GM21576 (cell line): ENCODE results near the gene SKI.
"Not testable (repeated sequence)": the region's sequence is repeated elsewhere in the genome, so short reads cannot be mapped to it uniquely, and the experiment has no call there.

Experiments
- ATAC-seq: cut with Tn5 transposase; IDR thresholded peaks from one replicate; pipeline ENCODE4 v1.9.1; 2021; ENCODE audit warnings: mild to moderate bottlenecking, moderate library complexity; ENCODE audit not compliant: unreplicated experiment

The SKI gene

DNA sequence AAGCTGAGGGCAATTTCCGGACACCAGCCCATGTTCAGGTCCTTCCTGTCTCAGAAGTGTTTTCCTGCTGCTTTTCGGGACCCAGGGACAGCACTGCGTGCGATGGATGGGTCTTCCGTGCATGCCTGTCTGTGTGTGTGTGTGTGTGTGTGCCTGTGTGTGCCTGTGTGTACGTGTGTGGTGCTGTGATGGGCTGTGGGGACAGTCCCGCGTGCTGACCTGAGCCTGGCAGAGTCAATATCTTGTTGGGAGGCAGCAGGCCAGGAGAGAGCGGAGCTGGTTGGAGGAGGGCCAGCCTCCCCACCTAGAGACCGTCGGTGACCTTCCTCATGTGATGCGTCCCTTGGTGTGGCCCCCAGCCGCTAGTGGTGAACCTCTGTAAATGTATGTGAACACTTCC, 13.7 kb downstream of the SKI start:
- ATAC-seq = no peak

- no peak for ATAC-seq
These were observed 15.0 kb downstream of the SKI start for GRCh38 chr1:2242814-2243725.

- ATAC-seq = not testable (repeated sequence)
These were observed 18.9 kb downstream of the SKI start for GRCh38 chr1:2247045-2247394.

DNA sequence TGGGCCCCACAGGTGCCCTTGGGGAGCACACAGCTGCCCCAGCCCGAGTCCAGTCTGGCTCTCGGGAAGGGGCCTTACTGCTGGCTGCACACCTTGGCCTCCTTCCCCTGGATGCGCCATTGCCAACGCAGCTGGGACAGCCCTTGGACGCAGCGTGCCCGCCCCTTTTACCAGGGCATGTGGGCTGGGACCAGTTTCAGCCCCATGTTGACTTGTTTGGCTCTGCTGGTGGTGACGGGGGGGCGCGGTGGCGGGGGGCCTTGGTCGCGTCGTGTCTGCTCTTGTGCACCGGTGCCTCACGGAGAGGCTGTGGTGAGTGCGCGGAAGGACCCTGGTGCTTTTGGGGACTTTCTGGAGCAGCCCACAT, 19.6 kb downstream of the SKI start:
- no peak for ATAC-seq

DNA sequence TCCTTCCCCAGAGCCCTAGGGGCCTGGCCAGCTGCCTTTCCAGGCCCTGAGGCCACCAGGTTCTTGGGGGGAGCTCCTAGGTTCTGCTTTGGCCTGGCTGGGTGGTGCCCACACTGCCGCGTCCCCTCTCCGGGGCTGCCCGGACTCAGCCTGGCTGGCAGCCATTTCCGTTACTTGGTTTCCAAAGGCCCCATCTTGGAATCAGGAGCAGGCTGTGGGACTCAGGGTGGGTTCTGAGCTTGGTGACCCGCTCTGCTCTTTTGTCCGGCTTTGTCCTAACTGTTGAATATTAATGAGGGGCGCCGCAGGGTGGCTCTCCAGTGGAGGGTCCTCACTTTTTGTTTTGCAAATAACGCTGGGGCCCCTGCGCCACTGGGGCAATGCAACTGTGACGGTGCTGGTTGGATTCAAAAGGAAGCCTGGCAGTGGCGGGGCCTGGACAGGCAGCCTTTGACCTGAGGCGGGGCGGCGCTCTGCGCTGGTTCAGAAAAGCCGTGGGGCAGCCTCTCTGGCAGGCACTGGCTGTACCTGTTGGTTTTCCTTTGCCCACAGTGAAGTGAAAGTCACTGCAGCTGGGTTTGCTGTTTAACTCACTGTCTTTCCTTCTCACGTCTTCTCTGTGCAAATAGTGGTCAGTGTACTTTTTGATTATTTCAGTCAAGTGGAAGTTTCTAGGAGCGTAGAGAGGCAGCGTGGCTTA, 20.2 kb downstream of the SKI start:
- ATAC-seq = no peak

GRCh38 chr1:2248854-2249558, 20.9 kb downstream of the SKI start:
- no peak for ATAC-seq

DNA sequence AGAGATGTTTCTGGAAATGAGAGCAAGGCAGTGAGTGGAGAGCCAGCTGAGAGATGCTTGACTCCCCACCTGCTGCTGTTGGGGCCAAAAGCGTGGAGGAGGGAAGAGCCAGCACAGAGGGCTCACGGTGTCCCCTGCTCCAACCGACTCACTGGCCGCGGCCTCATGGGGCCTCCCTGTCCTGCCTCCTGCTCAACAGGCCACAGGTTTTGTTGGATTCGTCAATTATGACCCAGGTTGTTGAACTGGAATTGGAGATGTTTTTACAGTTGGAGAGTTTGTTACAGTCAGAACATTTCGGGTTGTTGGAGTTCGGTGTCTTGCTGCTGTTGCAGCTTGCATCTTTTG, 21.4 kb downstream of the SKI start:
- ATAC-seq = no peak

- ATAC-seq = no peak
These were observed 22.7 kb downstream of the SKI start for GRCh38 chr1:2250721-2251281.

GRCh38 chr1:2251363-2251762, 23.2 kb downstream of the SKI start:
- ATAC-seq = no peak

- ATAC-seq = no peak
These were observed 23.7 kb downstream of the SKI start for GRCh38 chr1:2251786-2252185.

DNA sequence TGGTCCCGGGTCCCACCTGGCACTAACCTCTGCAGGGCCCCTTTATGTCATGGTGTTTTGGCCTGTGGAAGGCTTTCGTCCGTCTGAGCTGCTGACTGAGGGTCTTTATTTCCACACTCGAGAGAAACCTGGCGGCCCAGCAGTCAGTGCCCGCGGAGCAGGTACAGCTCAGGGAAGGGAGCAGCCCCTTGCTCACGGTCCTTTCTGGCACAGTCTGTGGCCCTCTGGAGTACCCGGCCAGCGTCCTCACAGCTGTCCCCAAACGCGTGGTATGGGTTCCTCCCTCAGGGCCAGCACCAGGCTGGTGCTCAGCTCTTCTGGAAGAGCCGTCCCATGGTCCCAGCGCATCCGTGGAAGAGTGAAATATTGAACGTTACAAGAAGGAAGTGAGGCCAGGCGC, 24.3 kb downstream of the SKI start:
- no peak for ATAC-seq

- ATAC-seq = no peak
These were observed 25.1 kb downstream of the SKI start for GRCh38 chr1:2253036-2253796.

- no peak for ATAC-seq
These were observed 25.8 kb downstream of the SKI start for GRCh38 chr1:2253797-2254480.

- no peak for ATAC-seq
These were observed 26.9 kb downstream of the SKI start for GRCh38 chr1:2255047-2255419.

DNA sequence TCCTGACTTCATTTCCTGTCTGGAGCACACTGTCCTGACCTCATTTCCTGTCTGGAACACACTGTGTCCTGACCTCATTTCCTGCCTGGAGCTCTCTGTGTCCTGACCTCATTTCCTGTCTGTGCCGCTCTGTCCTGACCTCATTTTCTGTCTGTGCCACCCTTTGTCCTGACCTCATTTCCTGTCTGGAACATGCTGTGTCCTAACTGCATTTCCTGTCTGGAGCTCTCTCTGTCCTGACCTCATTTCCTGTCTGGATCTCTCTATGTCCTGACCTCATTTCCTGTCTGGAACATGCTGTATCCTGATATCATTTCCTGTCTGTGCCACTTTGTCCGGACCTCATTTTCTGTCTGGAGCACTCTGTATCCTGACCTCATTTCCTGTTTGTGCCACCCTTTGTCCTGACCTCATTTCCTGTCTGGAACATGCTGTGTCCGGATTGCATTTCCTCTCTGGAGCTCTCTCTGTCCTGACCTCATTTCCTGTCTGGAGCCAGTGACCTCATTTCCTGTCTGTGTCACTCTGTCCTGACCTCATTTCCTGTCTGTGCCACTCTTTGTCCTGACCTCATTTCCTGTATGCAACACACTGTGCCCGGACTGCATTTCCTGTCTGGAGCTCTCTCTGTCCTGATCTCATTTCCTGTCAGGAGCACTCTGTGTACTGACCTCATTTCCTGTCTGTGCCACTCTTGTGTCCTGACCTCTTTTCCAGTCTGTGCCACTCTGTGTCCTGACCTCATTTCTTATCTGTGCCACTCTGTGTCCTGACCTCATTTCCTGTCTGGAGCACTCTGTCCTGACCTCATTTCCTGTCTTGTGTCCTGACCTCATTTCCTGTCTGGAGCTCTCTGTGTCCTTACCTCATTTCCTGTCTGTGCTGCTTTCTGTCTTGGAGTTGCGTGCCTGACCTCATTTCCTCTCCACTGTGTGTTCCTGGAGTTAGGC, 27.6 kb downstream of the SKI start:
- no peak for ATAC-seq

- no peak for ATAC-seq
These were observed 28.5 kb downstream of the SKI start for GRCh38 chr1:2256435-2257244.

- ATAC-seq = no peak
These were observed 29.1 kb downstream of the SKI start for GRCh38 chr1:2257245-2257627.

DNA sequence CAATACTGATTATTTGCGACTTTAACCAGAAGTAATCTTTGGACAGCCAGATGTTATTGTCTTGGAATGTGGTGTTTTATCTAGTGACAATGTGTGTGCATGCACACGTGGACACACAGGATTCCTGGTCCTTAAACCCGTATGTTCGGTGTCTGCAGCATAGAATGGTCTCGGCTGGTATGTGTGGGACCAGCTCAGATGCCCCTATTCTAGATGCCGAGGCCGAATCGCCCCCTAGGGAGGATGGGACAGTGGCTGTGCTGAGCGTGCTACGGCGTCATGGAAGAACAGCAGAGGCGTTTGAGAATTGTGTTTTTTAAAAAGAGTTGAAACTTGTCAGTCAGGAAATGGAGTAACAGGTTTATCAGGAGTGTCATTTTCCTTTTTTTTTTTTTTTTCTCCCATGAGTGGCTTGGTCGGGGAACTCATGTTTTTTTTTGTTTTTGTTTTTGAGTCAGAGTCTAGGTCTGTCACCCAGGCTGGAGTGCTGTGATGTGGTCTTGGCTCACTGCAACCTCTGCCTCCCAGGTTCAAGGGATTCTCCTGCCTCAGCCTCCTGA, 30.1 kb downstream of the SKI start:
- ATAC-seq = no peak
